Caco-2 (cell line): ENCODE data around the gene DLG2. TPM values are rescaled to one million over a fixed set of nuclear protein-coding genes. Genes with fewer than 3 reads are reported as not detected.

Experiments
- BruUV-seq: library from RNA; stranded (reverse); fragments of 400-500 nt; replicated peaks from 2 replicates; lab custom pipeline; 2021; lab: Mats Ljungman, UMichigan
- CTCF ChIA-PET: fragments of 300-600 bp; sonication (Branson Sonifier 250); formaldehyde crosslinking; loops from one replicate; lab custom pipeline; 2022; ENCODE audit warnings: antibody characterized with exemption; lab: Charles Lee
- POLR2A ChIA-PET: fragments of 300-600 bp; sonication (Branson Sonifier 250); formaldehyde crosslinking; loops from one replicate; lab custom pipeline; 2022; ENCODE audit warnings: antibody characterized with exemption; lab: Charles Lee
- DNase-seq, 2 experiments: peaks; one replicate each; pipeline versions ENCODE4 v3.0.0 to v3.0.0-alpha.2; 2020 to 2022
- H3K27me3 ChIP-seq: replicated peaks from 2 replicates; pipeline ENCODE4 v1.6.0; 2011; ENCODE audit warnings: low read length; ENCODE audit not compliant: control insufficient read depth, insufficient read depth
- H3K36me3 ChIP-seq: 2 replicates; pipeline ENCODE4 v1.5.1; 2011; ENCODE audit warnings: low read length; ENCODE audit not compliant: control insufficient read depth, insufficient read depth
- H3K4me1 ChIP-seq: fragments of 250-450 bp; sonication (Bioruptor Pico); 2 replicates; pipeline ENCODE4 v1.5.1; 2020; ENCODE audit warnings: mild to moderate bottlenecking
- H3K4me3 ChIP-seq: 2 replicates; pipeline ENCODE4 v1.5.1; 2011; ENCODE audit warnings: low read depth, mild to moderate bottlenecking, control low read depth, low read length
- H3K9me3 ChIP-seq: fragments of 250-450 bp; sonication (Bioruptor Pico); 2 replicates; pipeline ENCODE4 v1.5.1; 2020; ENCODE audit warnings: mild to moderate bottlenecking, moderate library complexity
- H3K27ac Mint-ChIP-seq: one replicate; pipeline ENCODE4 v1.8.0; 2022; ENCODE audit warnings: mixed read lengths; ENCODE audit not compliant: unreplicated experiment
- H3K27me3 Mint-ChIP-seq: one replicate; pipeline ENCODE4 v1.8.0; 2022; ENCODE audit warnings: mixed read lengths; ENCODE audit not compliant: insufficient read depth, unreplicated experiment
- H3K36me3 Mint-ChIP-seq: one replicate; pipeline ENCODE4 v1.8.0; 2022; ENCODE audit warnings: mild to moderate bottlenecking, mixed read lengths; ENCODE audit not compliant: insufficient read depth, unreplicated experiment
- H3K4me1 Mint-ChIP-seq: one replicate; pipeline ENCODE4 v1.8.0; 2022; ENCODE audit warnings: low read depth, mixed read lengths; ENCODE audit not compliant: unreplicated experiment
- H3K4me3 Mint-ChIP-seq: one replicate; pipeline ENCODE4 v1.8.0; 2022; ENCODE audit warnings: mild to moderate bottlenecking, moderate library complexity, mixed read lengths; ENCODE audit not compliant: unreplicated experiment
- H3K9me3 Mint-ChIP-seq: one replicate; pipeline ENCODE4 v1.8.0; 2022; ENCODE audit warnings: mixed read lengths; ENCODE audit not compliant: unreplicated experiment
- intact Hi-C: fragments of 100-400 bp; cut with micrococcal nuclease; formaldehyde crosslinking; loops from one replicate; pipeline ENCODE4 v1.10.0; 2022; ENCODE audit not compliant: unreplicated experiment
- total RNA-seq: library from RNA; stranded (reverse); gene quantifications from 2 replicates; pipeline ENCODE4 v1.2.3, GENCODE V29; 2022
- TF ChIP-seq, protein P1 (sequence below), 2 experiments: fragments of 200-600 bp in 1 of 2; IDR thresholded peaks; 1 replicate in 1 of 2; 2 replicates in 1 of 2; pipeline versions ENCODE4 v1.5.1 to v1.8.0; 2011 to 2022; ENCODE audit warnings: antibody characterized with exemption in 1 of 2, control low read depth in 1 of 2, inconsistent platforms in 1 of 2, low read depth in 1 of 2, low read length in 1 of 2, mild to moderate bottlenecking in 1 of 2, moderate library complexity in 1 of 2; ENCODE audit not compliant: insufficient read depth in 1 of 2, severe bottlenecking in 1 of 2, unreplicated experiment in 1 of 2

DLG2 gene
- total RNA-seq, 1 experiment from 2014 or later = 21.6 TPM

- Mint-ChIP-seq H3K36me3 (no peaks in the 10 kb centered on the region), H3K4me1 (peaks cover 15% of the 10 kb centered on the region), H3K4me3 (no peak overlapping the region), H3K27ac (no peak overlapping the region), H3K9me3 (peaks cover 17% of the 10 kb centered on the region), H3K27me3 (no peaks in the 10 kb centered on the region)
- intact Hi-C loops = no loop called here
- ChIA-PET POLR2A (no interaction called here), CTCF (no interaction called here)
- BruUV-seq = no TSS peak
- TF ChIP-seq, protein P1, sequence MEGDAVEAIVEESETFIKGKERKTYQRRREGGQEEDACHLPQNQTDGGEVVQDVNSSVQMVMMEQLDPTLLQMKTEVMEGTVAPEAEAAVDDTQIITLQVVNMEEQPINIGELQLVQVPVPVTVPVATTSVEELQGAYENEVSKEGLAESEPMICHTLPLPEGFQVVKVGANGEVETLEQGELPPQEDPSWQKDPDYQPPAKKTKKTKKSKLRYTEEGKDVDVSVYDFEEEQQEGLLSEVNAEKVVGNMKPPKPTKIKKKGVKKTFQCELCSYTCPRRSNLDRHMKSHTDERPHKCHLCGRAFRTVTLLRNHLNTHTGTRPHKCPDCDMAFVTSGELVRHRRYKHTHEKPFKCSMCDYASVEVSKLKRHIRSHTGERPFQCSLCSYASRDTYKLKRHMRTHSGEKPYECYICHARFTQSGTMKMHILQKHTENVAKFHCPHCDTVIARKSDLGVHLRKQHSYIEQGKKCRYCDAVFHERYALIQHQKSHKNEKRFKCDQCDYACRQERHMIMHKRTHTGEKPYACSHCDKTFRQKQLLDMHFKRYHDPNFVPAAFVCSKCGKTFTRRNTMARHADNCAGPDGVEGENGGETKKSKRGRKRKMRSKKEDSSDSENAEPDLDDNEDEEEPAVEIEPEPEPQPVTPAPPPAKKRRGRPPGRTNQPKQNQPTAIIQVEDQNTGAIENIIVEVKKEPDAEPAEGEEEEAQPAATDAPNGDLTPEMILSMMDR (IDR thresholded peaks at IDR 0.05; ENCODE audit: insufficient read depth in 1 of 2, low read depth in 1 of 2, low read length in 1 of 2, severe bottlenecking in 1 of 2, unreplicated experiment in 1 of 2) = no peak
- Histone ChIP-seq H3K4me1 (no peaks in the 10 kb centered on the region), H3K27me3 (no peaks in the 10 kb centered on the region), H3K36me3 (no peaks in the 10 kb centered on the region), H3K9me3 (no peaks in the 10 kb centered on the region), H3K4me3 (no peak overlapping the region)
- no peak for DNase-seq
These were observed 756.0 kb downstream of the DLG2 start for GRCh38 chr11:84871116-84871515.

DNA sequence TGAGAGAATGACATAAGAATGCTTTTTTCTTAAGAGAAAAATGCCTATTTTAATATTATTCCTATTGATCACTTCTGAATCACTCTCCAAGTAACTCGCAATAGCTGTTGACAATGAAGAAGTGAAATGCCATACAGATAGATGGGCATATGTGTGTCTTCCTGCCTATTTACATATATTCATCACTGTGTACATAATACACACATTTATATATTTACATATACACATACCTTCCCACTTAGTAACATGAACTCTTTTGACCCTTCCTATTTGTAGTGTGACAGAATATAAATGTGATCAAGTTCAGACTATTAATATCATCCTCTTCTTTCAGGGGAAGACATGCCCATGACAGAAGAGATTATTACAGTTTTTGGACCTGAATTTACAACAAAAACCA lies 756.7 kb downstream of the DLG2 start:
- Mint-ChIP-seq H3K36me3 (no peaks in the 10 kb centered on the region), H3K27ac (no peak overlapping the region), H3K27me3 (no peaks in the 10 kb centered on the region), H3K4me3 (no peak overlapping the region), H3K9me3 (peaks cover 14% of the 10 kb centered on the region), H3K4me1 (peaks cover 15% of the 10 kb centered on the region)
- Histone ChIP-seq H3K9me3 (no peaks in the 10 kb centered on the region), H3K4me3 (no peak overlapping the region), H3K27me3 (no peaks in the 10 kb centered on the region), H3K4me1 (no peaks in the 10 kb centered on the region), H3K36me3 (no peaks in the 10 kb centered on the region)
- TF ChIP-seq, protein P1 (IDR thresholded peaks at IDR 0.05; ENCODE audit: insufficient read depth in 1 of 2, low read depth in 1 of 2, low read length in 1 of 2, severe bottlenecking in 1 of 2, unreplicated experiment in 1 of 2) = no peak
- CTCF ChIA-PET = no interaction called here
- POLR2A ChIA-PET = no interaction called here
- no peak for DNase-seq
- intact Hi-C loops = no loop called here
- no TSS peak for BruUV-seq

DNA sequence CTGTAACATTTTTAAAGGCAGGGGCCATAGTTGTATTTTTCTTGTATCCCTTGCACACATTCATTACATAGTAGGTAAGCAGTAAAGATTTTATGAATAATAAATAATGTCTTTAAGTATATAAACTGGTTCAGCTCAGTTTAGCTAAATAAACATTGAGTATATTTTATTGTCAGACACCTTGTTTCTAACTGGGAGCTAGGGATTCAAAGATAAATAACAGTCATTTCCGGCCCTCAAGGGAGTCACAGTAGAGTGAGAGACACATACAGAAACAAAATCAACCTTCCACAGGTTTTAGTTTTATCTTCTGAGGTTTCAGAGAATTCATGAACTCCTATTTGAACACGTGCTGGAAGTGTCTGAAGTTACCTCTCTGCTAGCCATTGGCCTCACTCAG lies 760.2 kb downstream of the DLG2 start:
- POLR2A ChIA-PET = no interaction called here
- Mint-ChIP-seq H3K27ac (no peak overlapping the region), H3K4me3 (no peak overlapping the region), H3K36me3 (no peaks in the 10 kb centered on the region), H3K27me3 (no peaks in the 10 kb centered on the region), H3K4me1 (no peaks in the 10 kb centered on the region), H3K9me3 (no peaks in the 10 kb centered on the region)
- H3K27me3 ChIP-seq = no peaks in the 10 kb centered on the region
- no peak overlapping the region for H3K4me3 ChIP-seq
- DNase-seq = no peak
- intact Hi-C loops = no loop called here
- TF ChIP-seq, protein P1 (IDR thresholded peaks at IDR 0.05; ENCODE audit: insufficient read depth in 1 of 2, low read depth in 1 of 2, low read length in 1 of 2, severe bottlenecking in 1 of 2, unreplicated experiment in 1 of 2) = no peak
- no TSS peak for BruUV-seq
- no peaks in the 10 kb centered on the region for H3K4me1 ChIP-seq
- no peaks in the 10 kb centered on the region for H3K36me3 ChIP-seq
- CTCF ChIA-PET = no interaction called here
- H3K9me3 ChIP-seq = no peaks in the 10 kb centered on the region
